Activated CD4-positive, alpha-beta T cell treated with anti-CD3 and anti-CD28 coated beads for 36 hours (primary cell): ENCODE data around the gene COL6A2. TPM values are rescaled to one million over a fixed set of nuclear protein-coding genes. Genes with fewer than 3 reads are reported as not detected.

Experiments
- ATAC-seq: fragments of 200-7000 bp; cut with Tn5 transposase; one replicate; pipeline ENCODE4 v1.10.0; 2021; ENCODE audit warnings: mild to moderate bottlenecking, moderate library complexity
- CTCF ChIA-PET: fragments of 350-600 bp; sonication (Branson Sonifier 250); formaldehyde crosslinking; loops from one replicate; lab custom pipeline; 2021; ENCODE audit warnings: antibody characterized with exemption; lab: Charles Lee
- POLR2A ChIA-PET: fragments of 350-600 bp; sonication (Branson Sonifier 250); formaldehyde crosslinking; loops from one replicate; lab custom pipeline; 2021; ENCODE audit warnings: antibody characterized with exemption, inconsistent platforms; lab: Charles Lee
- DNase-seq: peaks from one replicate; pipeline ENCODE4 v3.0.0-alpha.2; 2020
- H3K27ac Mint-ChIP-seq: one replicate; pipeline ENCODE4 v1.8.0; 2021; ENCODE audit warnings: mixed read lengths
- H3K27me3 Mint-ChIP-seq: one replicate; pipeline ENCODE4 v1.8.0; 2021; ENCODE audit warnings: mixed read lengths
- H3K36me3 Mint-ChIP-seq: one replicate; pipeline ENCODE4 v1.8.0; 2021; ENCODE audit warnings: low read depth, mixed read lengths
- H3K4me1 Mint-ChIP-seq: one replicate; pipeline ENCODE4 v1.8.0; 2021; ENCODE audit warnings: mixed read lengths
- H3K4me3 Mint-ChIP-seq: one replicate; pipeline ENCODE4 v1.8.0; 2021; ENCODE audit warnings: mild to moderate bottlenecking, moderate library complexity, mixed read lengths
- H3K9me3 Mint-ChIP-seq: one replicate; pipeline ENCODE4 v1.8.0; 2021; ENCODE audit warnings: low read depth, mixed read lengths
- intact Hi-C, 2 experiments: fragments of 100-400 bp; cut with DNase I in 1 of 2; cut with micrococcal nuclease in 1 of 2; formaldehyde crosslinking; loops; one replicate each; pipeline versions ENCODE4 v1.14.2 to v1.15.1; 2022 to 2024; cut with DNase I, micrococcal nuclease
- total RNA-seq, 2 experiments: library from RNA; stranded (reverse); gene quantifications; one replicate each; pipeline ENCODE4 v1.2.3, GENCODE V29; 2021

The COL6A2 gene
- total RNA-seq, 2 experiments from 2014 or later = 3.3 to 3.4 TPM

DNA sequence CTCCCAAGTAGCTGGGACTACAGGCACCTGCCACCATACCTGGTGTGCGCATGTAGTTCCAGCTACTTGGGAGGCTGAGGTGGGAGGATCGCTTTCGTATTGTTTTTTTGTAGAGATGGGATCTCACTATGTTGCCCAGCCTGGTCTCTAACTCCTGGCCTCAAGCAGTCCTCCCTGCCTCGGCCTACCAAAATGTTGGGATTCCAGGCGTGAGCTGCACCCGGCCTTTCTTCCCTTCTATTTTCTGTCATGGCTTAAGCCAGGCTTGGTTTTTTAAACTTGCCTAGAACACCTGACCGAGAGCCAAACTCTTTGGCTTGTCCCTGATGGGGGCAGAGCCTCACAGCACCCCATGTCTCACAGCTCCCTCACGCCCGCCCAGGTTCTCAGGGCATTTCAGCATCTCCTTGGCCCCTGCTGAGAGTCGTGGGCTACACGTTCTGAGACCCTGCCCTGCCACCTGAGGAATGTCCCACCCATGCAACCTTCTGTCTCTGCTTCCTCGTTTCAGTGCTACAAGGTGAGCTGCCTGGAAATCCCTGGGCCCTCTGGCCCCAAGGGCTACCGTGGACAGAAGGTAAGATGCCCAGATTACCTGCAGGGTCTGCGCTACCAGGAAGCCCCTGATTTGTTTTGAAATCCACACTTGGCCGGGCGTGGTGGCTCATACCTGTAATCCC lies 15.7 kb downstream of the COL6A2 start:
- Mint-ChIP-seq H3K9me3 (no peaks in the 10 kb centered on the region), H3K36me3 (peaks cover 1% of the 10 kb centered on the region), H3K4me1 (no peaks in the 10 kb centered on the region), H3K27me3 (no peaks in the 10 kb centered on the region), H3K4me3 (no peak overlapping the region), H3K27ac (no peak overlapping the region)
- DNase-seq (peak; percentile 1), ATAC-seq (no peak)
- ChIA-PET CTCF (no interaction called here), POLR2A (no interaction called here)
- intact Hi-C loops = no loop called here

DNA sequence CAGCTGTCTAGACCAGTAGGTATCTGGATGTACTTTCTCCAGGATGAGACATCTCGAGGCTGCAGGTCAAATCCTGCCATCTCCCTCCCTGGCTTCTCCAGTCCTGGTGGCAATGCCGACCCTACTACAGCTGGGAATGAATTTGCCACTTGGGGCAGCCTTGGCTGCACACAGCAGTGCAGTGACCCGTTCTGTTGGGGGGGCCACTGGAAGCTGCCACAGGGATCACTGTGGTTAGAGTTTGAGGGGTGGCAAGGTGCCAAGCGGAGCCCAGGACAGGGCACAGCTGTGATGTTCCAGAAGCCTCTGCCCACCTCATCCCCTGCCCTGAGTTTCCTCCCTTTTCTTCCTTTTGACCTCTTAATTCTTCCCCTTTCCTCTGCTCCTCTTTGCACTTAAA lies 17.1 kb downstream of the COL6A2 start:
- no peak overlapping the region for H3K4me3 Mint-ChIP-seq
- H3K9me3 Mint-ChIP-seq = no peaks in the 10 kb centered on the region
- CTCF ChIA-PET = interaction anchor here (0.5 kb wide), 1 partner anchor 46 kb away, joined by 4 read pairs; no protein-coding TSS in a partner anchor
- DNase-seq (no peak), ATAC-seq (no peak)
- POLR2A ChIA-PET = interaction anchor here (0.7 kb wide), 1 partner anchor 150 kb away, joined by 3 read pairs; no protein-coding TSS in a partner anchor
- H3K4me1 Mint-ChIP-seq = no peaks in the 10 kb centered on the region
- peaks cover 1% of the 10 kb centered on the region for H3K36me3 Mint-ChIP-seq
- intact Hi-C loops = no loop called here
- no peak overlapping the region for H3K27ac Mint-ChIP-seq
- H3K27me3 Mint-ChIP-seq = no peaks in the 10 kb centered on the region

DNA sequence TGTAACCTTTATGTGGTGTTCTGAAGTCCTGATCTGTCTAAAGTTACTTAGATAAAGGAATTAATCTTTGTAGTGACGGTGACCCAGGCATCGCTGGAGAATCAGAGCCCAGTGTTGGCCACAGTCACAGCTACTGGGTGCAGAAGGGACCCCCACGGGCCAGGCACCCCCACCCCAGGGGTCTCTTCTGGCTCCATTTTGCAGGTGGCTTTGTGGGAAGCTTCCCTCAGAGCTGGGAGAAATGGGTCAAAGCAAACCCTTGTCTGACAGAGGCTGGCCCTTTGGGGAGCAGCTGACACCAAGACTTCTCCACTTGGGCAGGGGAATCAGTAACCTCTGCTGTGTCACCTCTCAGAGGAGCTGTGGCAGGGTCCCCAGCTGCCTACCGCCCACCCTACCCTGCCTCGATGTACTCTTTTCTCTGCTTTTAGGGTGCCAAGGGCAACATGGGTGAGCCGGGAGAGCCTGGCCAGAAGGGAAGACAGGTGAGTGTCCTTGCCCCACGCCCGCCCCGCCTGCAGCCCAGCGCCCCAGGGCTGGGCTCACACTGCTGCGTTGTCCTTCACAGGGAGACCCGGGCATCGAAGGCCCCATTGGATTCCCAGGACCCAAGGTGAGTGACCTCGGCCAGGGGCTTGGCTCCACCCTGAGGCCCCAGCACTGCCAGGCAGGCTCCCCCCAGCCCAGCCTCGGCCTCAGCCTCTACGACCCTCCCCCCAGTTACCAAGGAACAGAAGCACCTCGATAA lies 17.7 kb downstream of the COL6A2 start:
- no peak for ATAC-seq
- no peaks in the 10 kb centered on the region for H3K4me1 Mint-ChIP-seq
- H3K36me3 Mint-ChIP-seq = peaks cover 1% of the 10 kb centered on the region
- H3K9me3 Mint-ChIP-seq = no peaks in the 10 kb centered on the region
- DNase-seq = peak; percentile 1
- H3K27ac Mint-ChIP-seq = no peak overlapping the region
- ChIA-PET POLR2A (no interaction called here), CTCF (interaction anchor here (0.5 kb wide), 1 partner anchor 46 kb away, joined by 4 read pairs; no protein-coding TSS in a partner anchor)
- H3K27me3 Mint-ChIP-seq = no peaks in the 10 kb centered on the region
- intact Hi-C loops = no loop called here
- no peak overlapping the region for H3K4me3 Mint-ChIP-seq

DNA sequence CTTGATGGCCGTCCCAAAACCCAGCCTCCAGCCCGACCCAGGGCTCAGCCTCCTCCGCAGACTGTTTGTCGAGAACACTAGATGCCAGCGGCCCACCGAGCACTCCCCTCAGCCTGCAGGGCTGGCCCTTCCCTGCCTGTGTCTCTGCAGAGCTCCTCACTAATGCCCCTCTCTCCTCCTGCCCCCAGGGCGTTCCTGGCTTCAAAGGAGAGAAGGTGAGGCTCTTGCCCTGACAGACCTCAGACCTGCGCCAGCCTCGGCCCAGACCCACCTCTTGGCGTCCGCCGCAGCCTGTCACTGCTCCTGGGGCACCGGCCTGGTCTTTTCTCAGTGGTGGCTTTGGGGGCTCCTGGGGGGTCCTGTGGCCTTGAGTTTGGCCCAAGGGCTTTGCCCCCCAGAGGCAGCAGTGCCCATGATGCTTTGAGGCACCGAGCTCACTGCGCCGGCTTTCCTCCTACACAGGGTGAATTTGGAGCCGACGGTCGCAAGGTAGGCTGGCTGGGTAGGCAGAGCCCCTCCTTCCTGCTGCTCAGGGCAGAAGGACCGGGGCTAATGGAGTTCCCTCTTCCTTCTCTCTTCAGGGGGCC lies 18.4 kb downstream of the COL6A2 start:
- H3K4me3 Mint-ChIP-seq = no peak overlapping the region
- H3K36me3 Mint-ChIP-seq = peaks cover 1% of the 10 kb centered on the region
- intact Hi-C loops = no loop called here
- no peaks in the 10 kb centered on the region for H3K27me3 Mint-ChIP-seq
- no peaks in the 10 kb centered on the region for H3K4me1 Mint-ChIP-seq
- H3K9me3 Mint-ChIP-seq = no peaks in the 10 kb centered on the region
- DNase-seq (peak; percentile 0), ATAC-seq (no peak)
- ChIA-PET CTCF (interaction anchor here (0.6 kb wide), 1 partner anchor 54 kb away, joined by 3 read pairs; no protein-coding TSS in a partner anchor), POLR2A (no interaction called here)
- H3K27ac Mint-ChIP-seq = no peak overlapping the region

DNA sequence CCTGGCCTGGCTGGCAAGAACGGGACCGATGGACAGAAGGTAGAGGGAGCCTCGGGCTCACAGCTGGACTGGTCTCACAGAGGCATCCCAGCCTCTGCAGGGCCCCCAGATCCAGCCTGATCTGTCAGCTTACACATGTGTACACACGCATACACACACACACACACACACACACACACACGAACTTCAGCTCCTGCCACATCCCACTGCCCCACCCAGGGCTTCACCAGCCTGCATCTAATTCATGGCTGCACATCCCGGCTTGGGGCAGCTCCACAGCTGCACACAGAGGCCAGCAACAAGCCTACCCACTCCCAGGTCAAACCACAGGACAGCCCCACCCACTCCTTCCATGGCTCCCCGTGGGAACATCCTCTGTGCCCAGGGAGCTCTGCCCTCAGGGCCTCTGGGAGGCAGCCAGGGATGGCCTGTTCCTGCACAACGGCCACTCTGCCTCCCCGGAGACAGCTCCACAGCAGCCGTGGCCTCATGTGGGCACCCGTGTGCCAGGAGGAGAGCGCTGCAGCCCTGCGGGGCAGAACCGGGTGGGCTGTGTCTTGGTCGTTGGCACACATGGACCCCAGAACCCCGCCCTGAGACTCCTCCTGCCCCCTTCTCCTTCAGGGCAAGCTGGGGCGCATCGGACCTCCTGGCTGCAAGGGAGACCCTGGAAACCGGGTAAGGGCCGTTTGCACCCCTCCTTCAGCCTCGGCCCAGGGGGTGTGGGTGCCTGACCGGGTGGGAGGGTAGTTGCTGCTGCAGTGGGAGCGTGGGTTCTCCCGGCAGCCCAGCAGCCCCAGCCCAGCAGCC lies 19.1 kb downstream of the COL6A2 start:
- no peaks in the 10 kb centered on the region for H3K4me1 Mint-ChIP-seq
- no peak overlapping the region for H3K27ac Mint-ChIP-seq
- ChIA-PET CTCF (interaction anchor here (0.6 kb wide), 1 partner anchor 55 kb away, joined by 3 read pairs; no protein-coding TSS in a partner anchor), POLR2A (interaction anchor here (0.6 kb wide), 1 partner anchor 26 kb away, joined by 3 read pairs; no protein-coding TSS in a partner anchor)
- H3K9me3 Mint-ChIP-seq = no peaks in the 10 kb centered on the region
- DNase-seq (peak; percentile 2), ATAC-seq (no peak)
- no peaks in the 10 kb centered on the region for H3K27me3 Mint-ChIP-seq
- H3K36me3 Mint-ChIP-seq = peaks cover 1% of the 10 kb centered on the region
- H3K4me3 Mint-ChIP-seq = no peak overlapping the region
- intact Hi-C loops = no loop called here

DNA sequence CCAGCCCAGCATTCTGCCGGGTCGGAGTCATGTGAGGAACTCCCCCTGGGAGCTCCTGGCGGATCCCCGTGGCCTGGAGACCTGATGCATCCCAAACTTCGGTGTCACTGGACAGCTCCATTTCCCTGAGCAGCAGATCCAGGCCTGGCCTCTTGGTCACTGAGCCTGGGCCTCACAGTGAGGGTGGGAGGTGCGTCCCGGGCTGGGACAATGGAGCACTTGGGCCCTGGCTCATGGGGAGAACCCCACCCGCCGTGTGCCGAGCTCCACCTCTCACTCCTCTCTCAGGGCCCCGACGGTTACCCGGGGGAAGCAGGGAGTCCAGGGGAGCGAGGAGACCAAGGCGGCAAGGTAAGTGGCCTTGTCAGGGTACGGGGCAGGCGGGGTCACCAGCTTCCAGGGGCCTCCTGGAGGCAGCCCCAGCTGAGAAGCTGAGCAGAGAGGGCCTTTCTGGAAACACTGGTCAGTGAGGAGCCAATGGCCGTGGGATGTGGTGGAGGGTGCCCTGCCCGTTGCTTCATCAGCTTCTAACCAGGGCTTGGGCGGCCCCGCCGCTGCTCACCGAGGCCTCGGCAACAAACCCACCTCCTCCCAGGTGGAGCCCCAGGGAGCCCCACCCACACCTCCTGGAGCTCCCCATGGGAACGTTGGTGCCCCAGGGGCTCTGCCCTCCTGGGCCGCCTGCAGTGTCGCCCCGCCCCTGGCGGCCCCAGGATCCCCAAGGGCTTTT lies 19.8 kb downstream of the COL6A2 start:
- peak; percentile 3 for DNase-seq
- POLR2A ChIA-PET = interaction anchor here (0.6 kb wide), 1 partner anchor 25 kb away, joined by 3 read pairs; no protein-coding TSS in a partner anchor

DNA sequence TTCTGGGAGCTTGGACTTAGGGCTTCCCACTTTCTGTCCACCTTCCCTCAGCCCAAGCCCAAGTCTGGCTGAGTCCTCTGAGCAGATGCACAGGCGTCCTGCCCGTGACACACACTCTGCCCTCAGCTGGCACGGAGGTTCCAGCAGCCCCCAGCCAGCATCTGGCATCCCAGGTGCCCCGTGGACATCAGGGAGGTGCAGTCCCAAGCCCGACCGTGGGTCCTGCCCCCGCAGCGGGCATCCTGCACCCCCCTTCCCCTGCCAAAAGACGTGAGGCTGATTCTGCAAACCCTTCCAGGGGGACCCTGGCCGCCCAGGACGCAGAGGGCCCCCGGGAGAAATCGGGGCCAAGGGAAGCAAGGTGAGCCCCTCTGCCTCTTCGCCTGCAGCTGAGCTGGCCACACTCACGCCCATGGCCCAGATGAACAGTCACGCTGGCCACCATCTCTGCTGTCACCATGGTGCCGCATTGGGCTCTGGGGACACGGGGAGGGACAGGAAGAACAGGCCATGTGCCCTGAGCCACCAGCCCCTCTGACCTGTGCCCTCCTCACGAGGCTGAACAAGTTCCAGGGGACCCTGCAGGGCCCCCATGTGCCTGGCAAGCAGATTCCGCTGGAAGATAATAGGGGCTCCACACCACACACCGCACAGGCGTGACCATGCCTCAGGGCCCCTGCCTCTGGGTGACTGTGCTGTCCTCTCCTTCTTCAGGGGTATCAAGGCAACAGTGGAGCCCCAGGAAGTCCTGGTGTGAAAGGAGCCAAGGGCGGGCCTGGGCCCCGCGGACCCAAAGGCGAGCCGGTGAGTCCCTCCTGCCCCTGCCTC lies 20.6 kb downstream of the COL6A2 start:
- CTCF ChIA-PET = no interaction called here
- intact Hi-C loops = no loop called here
- no peaks in the 10 kb centered on the region for H3K9me3 Mint-ChIP-seq
- peaks cover 1% of the 10 kb centered on the region for H3K36me3 Mint-ChIP-seq
- ATAC-seq (no peak), DNase-seq (peak; percentile 1)
- no peak overlapping the region for H3K27ac Mint-ChIP-seq
- no peaks in the 10 kb centered on the region for H3K27me3 Mint-ChIP-seq
- H3K4me1 Mint-ChIP-seq = no peaks in the 10 kb centered on the region
- H3K4me3 Mint-ChIP-seq = no peak overlapping the region
- POLR2A ChIA-PET = no interaction called here

More for the DNA sequence above, 19.8 kb downstream of the COL6A2 start:
- CTCF ChIA-PET = no interaction called here
- ATAC-seq = no peak
- Mint-ChIP-seq H3K27me3 (no peaks in the 10 kb centered on the region), H3K36me3 (peaks cover 1% of the 10 kb centered on the region), H3K27ac (no peak overlapping the region), H3K9me3 (no peaks in the 10 kb centered on the region), H3K4me1 (no peaks in the 10 kb centered on the region), H3K4me3 (no peak overlapping the region)
- intact Hi-C loops = no loop called here

DNA sequence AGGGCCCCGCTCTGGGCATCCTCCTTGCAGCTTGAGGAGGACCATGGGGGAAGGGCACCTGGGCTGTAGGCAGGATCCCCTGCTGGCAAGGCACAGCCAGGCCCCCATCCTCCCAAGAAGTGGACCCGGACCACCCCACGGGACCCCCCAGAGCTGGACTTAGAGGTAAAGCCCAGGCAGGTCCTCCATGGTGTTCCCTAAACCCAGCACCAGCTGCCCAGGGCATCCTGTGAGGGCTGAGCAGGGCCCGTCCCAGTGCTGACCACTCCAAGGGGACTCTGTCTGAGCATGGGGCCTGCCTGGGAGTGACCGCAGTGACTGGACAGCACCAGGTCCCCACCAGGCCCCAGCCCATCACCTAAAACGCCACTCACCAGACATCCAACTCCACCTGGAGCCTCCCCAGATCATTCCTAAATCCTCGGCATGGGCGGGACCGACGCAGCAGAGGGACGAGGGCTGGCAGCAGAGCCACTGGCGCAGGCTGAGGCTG lies 21.3 kb downstream of the COL6A2 start:
- DNase-seq = peak; percentile 2
- POLR2A ChIA-PET = no interaction called here
- no peak overlapping the region for H3K4me3 Mint-ChIP-seq
- no peak overlapping the region for H3K27ac Mint-ChIP-seq
- no peaks in the 10 kb centered on the region for H3K27me3 Mint-ChIP-seq
- no peaks in the 10 kb centered on the region for H3K9me3 Mint-ChIP-seq
- H3K36me3 Mint-ChIP-seq = peaks cover 1% of the 10 kb centered on the region
- CTCF ChIA-PET = no interaction called here
- intact Hi-C loops = no loop called here
- no peaks in the 10 kb centered on the region for H3K4me1 Mint-ChIP-seq
- no peak for ATAC-seq

DNA sequence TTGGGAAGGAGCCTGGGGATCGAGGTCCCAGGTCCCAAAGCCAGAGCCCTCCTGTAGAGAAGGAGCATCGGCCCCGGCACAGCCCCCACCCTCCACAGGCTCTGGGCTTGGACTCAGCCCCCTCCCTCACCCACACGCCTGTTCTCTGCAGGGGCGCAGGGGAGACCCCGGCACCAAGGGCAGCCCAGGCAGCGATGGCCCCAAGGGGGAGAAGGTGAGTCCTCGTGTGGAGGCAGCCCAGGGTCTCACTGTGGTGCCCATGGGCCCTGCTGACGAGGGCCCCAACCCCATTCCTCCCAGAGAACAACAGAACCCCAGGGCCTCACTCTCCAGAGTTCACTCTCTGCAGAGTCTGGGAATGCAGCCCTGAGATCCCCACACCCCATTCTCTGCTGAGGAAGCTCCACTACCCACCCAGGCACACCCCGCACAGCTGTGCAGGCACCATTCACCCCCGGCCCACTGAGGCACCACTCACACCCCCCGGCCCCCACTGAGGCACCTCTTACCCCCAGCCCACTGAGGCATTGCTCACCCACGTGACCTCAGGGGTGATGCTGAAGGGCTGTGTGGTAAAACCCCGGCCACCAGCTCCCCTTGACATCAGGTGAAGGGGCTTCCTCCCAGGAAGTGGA lies 21.8 kb downstream of the COL6A2 start:
- POLR2A ChIA-PET = no interaction called here
- DNase-seq = no peak
- CTCF ChIA-PET = no interaction called here
- intact Hi-C loops = no loop called here
- Mint-ChIP-seq H3K4me1 (no peaks in the 10 kb centered on the region), H3K9me3 (no peaks in the 10 kb centered on the region), H3K27ac (no peak overlapping the region), H3K27me3 (no peaks in the 10 kb centered on the region), H3K4me3 (no peak overlapping the region), H3K36me3 (peaks cover 1% of the 10 kb centered on the region)
- no peak for ATAC-seq
